T-helper 1 cell (primary cell): ENCODE data around the gene BAIAP2L2.
"Not testable (repeated sequence)": the region's sequence is repeated elsewhere in the genome, so short reads cannot be mapped to it uniquely, and the experiment has no call there.

ENCODE experiments used
- DNase-seq, 5 donors: peaks; one replicate each; pipeline ENCODE4 v3.0.0-alpha.2; 2012 to 2020
- total RNA-seq, 4 donors: gene quantifications; one replicate each; lab custom pipeline; 2026; lab: John Stamatoyannopoulos, UW

BAIAP2L2 gene, protein sequence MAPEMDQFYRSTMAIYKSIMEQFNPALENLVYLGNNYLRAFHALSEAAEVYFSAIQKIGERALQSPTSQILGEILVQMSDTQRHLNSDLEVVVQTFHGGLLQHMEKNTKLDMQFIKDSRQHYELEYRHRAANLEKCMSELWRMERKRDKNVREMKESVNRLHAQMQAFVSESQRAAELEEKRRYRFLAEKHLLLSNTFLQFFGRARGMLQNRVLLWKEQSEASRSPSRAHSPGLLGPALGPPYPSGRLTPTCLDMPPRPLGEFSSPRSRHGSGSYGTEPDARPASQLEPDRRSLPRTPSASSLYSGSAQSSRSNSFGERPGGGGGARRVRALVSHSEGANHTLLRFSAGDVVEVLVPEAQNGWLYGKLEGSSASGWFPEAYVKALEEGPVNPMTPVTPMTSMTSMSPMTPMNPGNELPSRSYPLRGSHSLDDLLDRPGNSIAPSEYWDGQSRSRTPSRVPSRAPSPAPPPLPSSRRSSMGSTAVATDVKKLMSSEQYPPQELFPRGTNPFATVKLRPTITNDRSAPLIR
- total RNA-seq = 0.36 to 2.4 (median 1.2) reads per million in 4 donors

DNA sequence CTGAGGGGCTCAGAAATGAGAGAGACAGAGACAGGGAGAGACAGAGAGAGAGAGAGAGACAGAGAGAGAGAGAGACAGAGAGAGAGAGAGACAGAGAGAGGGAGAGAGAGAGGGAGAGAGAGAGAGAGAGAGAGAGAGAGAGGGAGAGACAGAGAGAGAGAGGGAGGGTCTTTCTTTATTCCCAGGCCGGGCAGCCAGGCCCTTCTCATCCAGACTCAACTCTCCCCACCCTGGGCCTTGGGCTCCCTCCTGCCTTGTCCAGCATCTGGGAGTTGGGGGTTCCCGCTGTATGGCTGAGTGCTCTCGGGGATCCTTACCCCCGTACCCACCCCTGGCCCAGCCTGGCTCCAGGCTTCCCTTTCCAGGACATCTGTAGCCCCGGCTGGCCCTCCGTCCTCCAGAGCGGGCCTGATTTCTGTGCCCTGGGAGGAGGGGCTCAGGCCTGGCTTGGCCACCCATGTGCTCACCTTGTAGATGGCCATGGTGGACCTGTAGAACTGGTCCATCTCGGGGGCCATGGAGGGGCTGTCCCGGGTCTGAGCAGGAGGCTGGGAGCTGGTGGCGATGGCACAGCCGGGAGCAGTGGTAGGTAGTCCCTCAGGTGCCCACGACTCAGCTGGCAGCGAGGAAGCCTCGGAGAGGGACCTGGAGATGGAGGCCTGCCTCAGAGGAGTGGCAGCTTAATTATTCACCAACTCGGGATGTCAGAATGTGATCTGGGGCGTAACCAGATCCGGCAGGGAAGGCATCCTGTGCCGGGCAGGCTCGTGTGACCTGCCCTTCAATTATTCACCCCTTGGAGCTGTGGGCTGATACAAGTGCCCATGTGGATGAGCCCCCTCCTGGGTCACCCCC is at the start of gene BAIAP2L2:
BAIAP2L2 (minus strand) TSS at position 677 of the 855 bp plus-strand sequence; CDS start at position 518, 159 bp downstream.
- peak in 1 of 5 donors; percentile 14 for DNase-seq

DNA sequence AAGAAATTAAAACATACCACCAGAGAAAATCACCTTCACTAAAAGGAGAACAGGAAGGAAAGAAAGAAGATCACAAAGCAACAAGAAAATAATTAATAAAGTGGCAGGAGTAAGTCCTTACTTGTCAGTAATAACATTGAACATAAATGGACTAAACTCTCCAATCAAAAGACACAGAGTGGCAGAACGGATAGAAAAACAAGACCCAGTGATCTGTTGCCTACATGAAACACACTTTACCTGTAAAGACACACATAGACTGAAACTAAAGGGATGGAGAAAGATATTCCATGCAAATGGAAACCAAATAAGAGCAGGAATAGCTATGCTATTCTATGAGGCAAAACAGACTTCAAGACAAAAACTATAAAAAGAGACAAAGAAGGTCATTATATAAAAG is 45.2 kb upstream of the BAIAP2L2 start:
- no peak for DNase-seq

DNA sequence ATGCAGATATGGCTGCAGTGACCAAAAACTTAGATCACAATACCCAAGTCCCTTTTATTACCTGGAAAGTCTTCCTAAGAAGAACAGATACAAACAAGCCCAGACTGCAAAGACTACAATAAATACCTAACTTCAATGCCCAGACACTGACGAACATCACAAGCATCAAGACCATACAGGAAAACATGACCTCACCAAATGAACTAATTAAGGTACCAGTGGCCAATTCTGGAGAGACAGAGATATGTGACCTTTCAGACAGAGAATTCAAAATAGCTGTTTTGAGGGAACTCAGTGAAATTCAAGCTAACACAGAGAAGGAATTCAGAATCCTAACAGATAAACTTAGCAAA is 44.1 kb upstream of the BAIAP2L2 start:
- DNase-seq = not testable (repeated sequence)

DNA sequence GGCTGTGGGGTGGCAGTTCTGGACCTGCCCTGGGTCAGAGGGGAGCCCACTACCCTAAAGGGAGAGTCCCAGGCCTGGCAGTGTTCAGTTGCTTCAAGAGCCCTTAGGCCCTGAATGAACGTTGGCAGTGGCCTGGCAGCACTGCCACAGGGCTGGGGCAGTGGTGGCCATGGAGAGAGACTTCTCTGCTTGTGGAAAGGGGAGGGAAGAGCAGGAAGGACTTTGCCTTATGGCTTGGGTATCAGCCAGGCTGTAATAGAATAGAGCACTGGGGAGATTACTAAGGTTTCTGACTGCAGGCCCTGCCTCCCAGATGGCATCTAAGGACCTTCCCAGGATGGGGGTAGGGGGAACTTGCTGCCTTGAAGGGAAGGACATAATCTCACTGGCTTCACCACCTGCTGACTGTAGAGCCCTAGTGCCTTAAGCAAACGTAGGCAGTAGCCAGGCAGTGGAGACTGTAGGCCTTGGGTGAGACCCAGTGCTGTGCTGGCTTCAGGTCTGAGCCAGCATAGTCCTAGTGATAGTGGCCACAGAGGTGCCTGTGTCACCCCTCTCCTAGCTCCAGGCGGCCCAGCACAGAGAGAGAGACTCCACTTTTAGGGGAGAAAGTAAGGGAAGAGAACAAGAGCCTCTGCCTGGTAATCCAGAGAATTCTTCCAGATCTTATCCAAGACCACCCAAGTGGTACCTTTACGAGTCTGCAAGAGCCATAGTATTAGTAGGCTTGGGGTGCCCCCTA is 43.5 kb upstream of the BAIAP2L2 start:
- DNase-seq = no peak

DNA sequence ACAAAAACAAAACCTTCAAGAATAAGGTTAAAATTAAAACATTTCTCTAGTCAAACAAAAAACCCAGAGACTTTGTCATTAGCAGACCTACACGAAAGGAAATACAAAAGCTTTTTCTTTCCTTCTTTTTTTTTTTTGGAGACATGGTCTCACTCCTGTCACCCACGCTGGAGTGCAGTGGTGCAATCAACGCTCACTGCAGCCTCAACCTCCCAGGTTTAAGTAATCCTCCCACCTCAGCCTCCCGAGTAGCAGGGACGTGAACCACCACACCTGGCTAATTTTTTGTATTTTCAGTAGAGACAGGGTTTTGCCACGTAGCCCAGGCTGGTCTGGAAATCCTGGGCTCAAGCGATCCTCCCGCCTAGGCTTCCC is 40.6 kb upstream of the BAIAP2L2 start:
- no peak for DNase-seq

DNA sequence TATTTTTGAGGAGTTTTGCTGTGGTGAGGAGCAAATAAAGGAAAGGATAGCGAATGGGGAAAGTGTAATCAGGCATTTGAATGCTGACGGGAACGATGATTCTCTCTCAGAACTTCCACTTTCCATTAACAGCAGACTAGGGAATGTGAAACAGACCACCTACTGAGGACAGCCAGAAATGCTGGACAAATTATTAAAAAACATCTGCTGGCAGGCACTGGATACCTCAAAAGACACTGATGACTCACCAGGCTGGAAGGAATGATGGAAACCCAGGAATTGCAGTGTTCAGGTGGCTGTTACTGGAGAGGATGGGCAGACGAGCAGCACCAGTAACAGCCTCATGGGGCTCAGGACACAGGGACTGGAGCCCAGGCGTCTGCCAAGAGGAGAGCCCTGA is 37.8 kb upstream of the BAIAP2L2 start:
- DNase-seq = no peak

DNA sequence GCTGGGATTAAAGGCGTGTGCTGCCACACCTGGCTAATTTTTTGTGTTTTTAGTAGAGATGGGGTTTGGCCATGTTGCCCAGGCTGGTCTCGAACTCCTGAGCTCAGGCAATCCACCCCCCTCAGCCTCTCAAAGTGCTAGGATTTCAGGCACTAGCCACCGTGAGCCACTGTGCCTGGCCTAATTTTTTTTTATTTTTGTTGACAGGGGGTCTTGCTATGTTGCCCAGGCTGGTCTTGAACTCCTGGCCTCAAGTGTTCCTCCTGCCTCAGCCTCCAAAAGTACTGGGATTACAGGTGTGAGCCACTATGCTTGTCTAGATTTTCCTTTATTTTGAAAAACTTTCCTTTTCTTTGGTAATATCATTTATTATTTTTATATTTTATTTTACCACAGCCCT is 35.7 kb upstream of the BAIAP2L2 start:
- not testable (repeated sequence) for DNase-seq

DNA sequence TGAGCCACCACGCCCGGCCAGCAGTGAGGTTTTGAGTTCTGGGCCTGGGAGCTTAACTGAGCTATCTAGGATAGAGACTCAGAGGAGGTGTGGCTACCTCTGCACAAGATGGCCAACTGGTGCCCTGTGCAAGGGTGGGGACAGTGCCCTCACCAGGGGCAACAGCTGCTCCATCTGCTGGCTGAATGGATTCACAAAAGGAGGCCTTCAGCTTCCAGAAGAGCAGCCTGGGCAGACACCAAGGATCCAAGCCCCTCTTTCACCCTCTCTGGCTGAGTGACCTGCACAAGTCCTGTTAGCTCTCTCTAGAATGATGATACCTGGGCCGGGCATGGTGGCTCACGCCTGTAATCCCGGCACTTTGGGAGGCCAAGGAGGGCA is 33.5 kb upstream of the BAIAP2L2 start:
- DNase-seq = no peak

DNA sequence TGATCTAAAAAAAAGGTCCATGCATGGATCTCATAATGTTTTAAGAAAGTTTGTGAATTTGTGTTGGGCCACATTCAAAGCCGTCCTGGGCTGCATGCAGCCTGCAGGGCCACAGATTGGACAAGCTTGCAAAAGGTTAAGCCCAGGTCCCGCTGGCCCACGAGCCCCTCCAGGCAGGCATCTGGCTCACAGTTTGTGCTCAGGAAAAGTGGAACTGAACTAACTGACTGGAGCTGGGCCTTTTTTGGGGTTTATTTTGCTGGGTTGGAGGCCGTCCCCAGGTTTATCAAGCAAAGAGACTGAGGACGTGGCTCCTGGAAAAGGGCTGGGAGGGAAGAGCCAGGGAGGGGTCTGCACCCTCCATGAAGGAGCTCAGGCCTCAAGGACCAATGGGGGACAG is 32.1 kb upstream of the BAIAP2L2 start:
- DNase-seq = no peak

DNA sequence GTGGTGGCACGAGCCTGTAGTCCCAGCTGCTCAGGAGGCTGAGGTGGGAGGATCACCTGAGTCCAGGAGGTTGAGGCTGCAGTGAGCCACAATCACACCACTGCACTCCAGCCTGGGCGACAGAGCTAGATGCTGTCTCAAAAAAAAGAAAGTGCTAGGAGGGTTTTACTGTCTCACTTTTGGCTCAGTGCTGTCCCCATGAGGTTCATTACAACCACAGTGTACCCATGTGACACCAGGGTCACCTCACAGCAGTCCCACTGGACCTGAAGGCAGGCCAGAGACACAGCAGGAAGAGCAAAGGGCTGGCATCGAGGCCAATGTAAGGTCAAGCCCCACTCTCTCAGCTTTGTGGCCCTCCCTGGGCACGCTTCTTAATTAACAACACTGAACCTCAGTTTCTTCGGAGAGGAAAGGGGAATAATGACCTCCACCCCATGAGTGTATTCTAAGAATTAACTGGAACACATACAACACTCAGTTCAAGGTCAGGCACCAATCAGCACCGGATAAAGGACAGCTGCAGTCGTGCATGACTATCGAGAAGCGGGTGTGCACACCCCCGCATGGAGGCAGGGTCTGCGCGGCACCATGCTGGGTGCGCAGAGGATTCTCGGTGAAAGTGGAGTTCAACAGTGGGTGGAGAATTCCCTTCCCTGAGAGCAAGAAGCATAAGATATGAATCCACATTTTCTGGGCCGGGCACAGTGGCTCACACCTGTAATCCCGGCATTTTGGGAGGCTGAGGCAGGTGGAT is 30.9 kb upstream of the BAIAP2L2 start:
- DNase-seq = no peak

DNA sequence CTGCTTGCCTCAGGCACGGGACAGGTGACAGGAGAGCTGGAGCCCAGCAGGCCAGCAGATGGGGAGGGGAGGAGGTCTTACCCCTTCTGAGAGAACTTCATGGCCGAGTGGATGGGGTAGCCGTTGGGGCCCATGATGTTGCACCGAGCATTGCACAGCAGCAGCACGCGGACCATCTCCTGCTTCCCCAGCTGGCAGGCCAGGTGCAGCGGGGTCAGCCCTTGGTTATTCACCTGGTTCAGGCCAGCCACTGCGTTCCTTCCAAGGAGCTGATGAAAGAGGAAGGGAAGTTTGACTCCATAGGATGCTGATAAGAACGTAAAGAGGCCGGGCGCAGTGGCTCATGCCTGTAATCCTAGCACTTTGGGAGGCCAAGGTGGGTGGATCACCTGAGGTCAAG is 29.4 kb upstream of the BAIAP2L2 start:
- DNase-seq = no peak

DNA sequence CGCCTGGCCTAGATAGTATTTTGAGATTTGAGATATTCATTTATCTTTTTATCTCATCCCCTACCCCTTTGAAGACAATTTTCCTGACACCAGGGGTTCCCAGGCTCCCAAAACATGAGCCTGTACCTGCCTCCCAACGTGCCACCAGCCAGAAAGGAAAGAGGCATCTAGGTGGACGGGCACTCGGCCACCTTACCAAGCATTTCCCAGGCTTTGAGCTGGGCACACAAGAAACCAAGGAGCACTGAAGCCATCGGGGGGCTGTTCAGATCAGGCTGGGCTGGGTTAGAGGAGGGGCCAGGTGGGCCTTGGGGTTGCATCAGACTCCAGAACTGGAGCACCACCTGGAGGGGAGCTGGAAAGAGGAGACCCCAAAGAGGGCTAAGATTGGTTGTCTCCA is 28.5 kb upstream of the BAIAP2L2 start:
- no peak for DNase-seq

DNA sequence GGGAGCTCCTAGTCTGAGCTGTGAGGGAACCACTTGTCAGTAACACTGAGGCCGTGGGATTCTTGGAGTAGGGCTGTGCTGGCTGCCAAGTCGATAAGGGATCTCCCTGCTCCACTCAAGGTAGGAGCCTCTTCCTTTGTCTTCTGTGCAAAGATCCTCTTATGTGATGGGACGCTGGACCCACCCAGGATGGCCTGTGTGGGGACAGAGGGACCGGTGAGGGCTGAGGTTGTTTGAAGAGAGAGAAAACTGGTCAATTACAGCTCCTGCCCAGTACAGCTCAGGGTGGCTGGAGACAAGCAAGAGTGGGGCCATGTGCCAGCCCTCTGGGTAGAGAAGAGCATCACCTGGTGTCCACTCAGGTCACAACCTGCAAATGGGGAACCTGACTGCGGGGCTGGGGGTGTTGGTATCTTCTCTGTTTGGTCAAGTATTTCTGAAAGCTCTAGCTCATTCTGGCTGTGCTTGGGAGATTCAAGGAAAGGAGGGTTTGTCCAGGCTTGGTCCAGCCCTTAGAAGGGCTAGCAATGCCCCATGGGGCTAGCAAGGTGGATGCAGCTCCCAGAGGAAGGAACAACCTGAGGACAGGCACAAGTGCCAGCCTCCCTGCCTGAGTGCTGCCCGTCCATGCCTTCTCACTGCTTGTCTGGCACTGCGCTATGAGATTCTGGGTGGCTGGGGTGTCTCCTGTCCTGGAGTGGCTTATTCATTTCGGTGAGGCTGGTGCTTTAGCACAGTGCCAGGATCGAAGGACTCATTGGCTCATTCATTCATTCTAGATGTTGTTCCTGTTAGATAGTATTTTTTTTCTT is 27.6 kb upstream of the BAIAP2L2 start:
- DNase-seq = no peak

DNA sequence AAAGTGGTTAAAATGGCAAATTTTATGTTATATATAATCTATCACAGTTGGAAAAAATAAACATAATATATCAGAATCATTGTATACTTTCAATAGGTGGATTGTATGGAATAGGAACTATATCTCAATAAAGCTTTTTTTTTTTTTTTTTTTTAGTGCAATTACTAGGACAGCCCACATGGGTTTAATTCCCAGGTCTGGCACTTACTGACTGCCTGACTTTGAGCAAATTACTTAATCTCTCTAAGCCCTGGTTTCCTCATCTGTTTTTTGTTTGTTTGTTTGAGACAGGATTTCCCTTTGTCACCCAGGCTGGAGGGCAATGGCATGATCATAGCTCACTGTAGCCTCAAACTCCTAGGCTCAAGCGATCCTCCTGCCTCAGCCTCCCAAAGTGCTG is 26.1 kb upstream of the BAIAP2L2 start:
- no peak for DNase-seq

DNA sequence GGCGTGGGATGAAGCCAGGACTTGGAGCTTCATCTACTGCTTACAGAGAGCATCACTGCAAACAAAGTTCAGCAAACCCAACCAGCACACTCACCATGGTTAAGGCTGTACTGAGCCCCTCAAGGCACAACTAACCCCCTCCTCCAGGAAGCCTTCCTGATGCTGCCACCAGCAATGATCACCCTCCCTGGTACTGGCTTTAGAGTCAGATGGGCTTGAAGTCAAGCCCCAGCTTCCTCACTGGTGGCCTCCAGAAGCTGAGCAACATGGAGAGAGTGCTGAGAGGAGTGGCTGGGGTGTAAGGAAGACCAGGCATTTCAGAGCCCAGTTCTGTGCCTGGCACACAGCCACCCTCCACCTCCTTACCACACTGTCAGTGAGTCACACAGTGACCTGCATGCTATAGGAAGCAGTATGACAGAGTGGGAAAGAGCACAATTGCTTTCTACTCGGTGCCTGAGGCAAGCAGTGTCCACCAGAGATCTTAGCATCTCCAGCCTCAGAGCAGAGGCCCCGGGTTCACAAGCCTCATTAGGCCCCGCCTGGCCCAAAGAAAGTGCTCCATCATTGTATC is 24.7 kb upstream of the BAIAP2L2 start:
- no peak for DNase-seq

DNA sequence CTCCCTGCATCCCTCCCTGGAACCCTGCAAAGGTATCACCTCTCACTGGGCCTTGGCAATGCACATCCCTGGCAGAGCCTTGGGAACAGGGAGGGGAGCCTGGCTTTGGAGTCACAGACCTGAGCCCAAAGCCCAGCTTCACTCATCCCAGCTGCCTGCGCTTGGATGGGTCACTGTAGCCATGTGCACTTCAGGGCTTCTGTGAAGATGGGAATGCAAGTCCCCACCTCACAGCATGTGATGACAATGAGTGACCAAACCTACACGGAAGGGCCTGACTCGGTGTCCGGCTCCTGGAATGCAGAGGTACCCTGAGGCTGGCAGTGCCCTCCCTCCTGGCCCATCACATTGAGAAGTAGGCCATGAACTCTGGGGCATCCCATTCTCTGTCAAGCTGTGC is 22.8 kb upstream of the BAIAP2L2 start:
- no peak for DNase-seq

DNA sequence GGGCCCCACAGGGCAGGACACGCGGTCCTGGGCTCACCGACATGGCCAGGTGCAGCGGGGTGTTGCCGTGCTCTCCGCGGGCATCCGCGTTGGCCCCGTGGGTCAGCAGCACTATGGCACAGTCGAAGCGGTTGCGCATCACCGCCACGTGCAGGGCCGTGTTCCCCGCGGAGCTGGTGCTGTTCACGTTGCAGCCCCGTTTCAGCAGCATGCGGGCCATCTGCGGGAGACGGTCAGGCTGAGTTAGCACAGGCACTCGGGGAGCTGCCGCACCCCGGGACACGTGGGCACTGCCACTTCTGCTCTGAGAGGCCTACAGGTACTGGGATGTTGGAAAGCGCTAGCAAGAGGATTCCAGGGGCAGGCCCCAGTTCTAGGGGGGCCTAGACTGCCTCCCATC is 22.3 kb upstream of the BAIAP2L2 start:
- DNase-seq = no peak

DNA sequence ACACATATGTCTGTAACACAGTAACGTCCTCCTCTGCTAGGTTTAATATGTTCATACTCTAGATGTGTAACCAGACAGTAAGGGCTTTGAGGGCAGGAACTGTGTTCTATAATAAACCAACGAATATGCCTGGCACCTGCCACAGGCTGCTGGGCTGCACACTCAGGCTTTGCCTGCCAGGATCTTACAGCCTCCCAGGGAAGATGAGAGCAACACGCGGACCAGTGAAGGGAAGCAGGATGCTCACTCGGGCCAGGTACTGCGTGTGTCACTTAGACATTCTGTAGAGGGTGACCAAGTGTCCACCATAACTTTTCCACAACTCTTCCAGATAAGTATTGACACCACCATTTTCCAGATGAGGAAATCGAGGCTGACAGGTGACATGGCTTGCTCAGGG is 21.7 kb upstream of the BAIAP2L2 start:
- no peak for DNase-seq

DNA sequence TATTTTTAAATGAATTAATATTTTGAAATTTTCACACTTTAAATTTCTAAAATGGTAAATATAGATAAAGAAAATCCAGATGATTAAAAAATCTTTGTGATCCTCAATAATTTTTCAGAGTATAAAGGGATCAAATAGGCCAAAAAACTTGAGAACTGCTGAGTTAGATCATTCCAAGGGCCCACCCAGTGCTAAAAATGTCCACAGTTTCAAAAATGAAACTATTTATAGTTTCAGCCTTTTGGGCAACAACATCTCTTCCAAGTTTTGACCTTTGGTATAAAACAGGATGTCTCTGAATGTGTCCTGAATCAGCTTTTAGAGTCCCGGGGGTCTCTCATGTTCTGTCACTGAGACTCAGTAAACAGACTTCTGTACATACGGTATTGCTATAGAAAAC is 20.9 kb upstream of the BAIAP2L2 start:
- no peak for DNase-seq

DNA sequence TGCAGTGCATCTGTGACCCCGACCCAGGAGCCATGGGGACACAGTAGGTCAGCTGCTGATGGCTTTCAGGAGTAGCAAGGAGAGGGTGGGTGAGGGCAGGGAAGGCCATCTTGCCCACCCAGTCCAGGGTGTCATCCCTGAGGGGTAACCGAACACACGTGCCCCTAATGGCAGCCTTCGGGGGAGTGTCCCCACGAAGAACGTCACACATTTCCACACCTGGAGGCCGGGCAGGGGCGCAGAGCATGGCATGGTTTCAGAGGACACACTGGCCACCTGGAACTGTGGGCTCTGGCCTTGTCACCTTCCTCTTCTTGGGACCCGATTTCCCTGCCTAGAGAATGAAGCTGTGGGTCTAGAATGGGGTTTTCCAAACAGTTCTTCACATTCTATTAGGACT is 19.4 kb upstream of the BAIAP2L2 start:
- DNase-seq = no peak

DNA sequence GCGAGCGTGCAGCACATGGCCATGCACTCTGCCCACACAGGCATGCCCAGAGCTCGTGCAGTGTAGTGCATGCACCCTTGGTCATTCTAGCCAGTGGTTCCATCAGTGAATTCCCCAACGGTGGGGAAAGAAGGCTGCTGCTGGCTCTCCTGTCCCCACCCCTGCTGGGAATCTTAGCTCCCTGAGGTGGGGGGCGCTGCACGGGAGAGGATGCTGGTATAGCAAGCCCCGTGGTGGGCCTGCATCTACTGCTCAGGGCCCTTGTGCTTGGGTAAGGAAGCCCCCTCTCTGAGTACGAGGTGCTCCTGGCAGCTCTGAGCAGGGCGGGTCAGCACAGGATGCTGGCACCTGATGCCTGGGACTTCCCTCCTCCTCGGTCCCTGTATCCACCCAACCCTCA is 18.5 kb upstream of the BAIAP2L2 start:
- no peak for DNase-seq
